K562 (cell line): Measurements from ENCODE around the gene RHOV. TPM values are rescaled to one million over a fixed set of nuclear protein-coding genes. Genes with fewer than 3 reads are reported as not detected.

ENCODE experiments used
- BCOR ChIP-seq: fragments of 450-650 bp; IDR thresholded peaks from 2 replicates; pipeline ENCODE4 v1.6.1; 2016
- BRD4 ChIP-seq: fragments of 200-600 bp; sonication (generic); IDR thresholded peaks from 2 replicates; pipeline ENCODE4 v1.6.1; 2017; ENCODE audit warnings: inconsistent platforms
- CEBPB ChIP-seq: fragments of 450-650 bp; IDR thresholded peaks from 2 replicates; pipeline ENCODE4 v1.6.1; 2016; ENCODE audit warnings: missing genetic modification characterization, missing compliant biosample characterization
- HNRNPLL ChIP-seq: fragments of 200-400 bp; formaldehyde crosslinking; IDR thresholded peaks from 2 replicates; pipeline ENCODE4 v1.6.1; 2017; ENCODE audit warnings: low read length, low read depth, mild to moderate bottlenecking; ENCODE audit not compliant: poor library complexity, severe bottlenecking
- MCM7 ChIP-seq, 2 experiments: fragments of 450-650 bp; IDR thresholded peaks; 2 replicates each; pipeline ENCODE4 v1.6.1; 2016 to 2018
- NFIX ChIP-seq: fragments of 250-450 bp; sonication (Bioruptor Pico); IDR thresholded peaks from 2 replicates; pipeline ENCODE4 v1.4.0; 2020; ENCODE audit warnings: low read depth, mild to moderate bottlenecking, moderate library complexity
- TAF1 ChIP-seq: IDR thresholded peaks from 2 replicates; pipeline ENCODE4 v1.6.1; 2011; ENCODE audit warnings: mild to moderate bottlenecking, low read length, moderate library complexity; ENCODE audit not compliant: insufficient read depth, control insufficient read depth, severe bottlenecking; ENCODE audit errors: extremely low read depth
- ZEB2 ChIP-seq: fragments of 450-650 bp; IDR thresholded peaks from 2 replicates; pipeline ENCODE4 v1.6.1; 2016
- polyA plus RNA-seq, 8 experiments: library from polyadenylated mRNA; depleted of rRNA in 4 of 8; stranded (reverse) in 5 of 8; unstranded in 3 of 8; fragments of >200 nt; fragmentation: Nextera tagmentation in 2 of 8; fragmentation: Illumina TruSeq in 1 of 8; extraction: Ambion mirVana in 2 of 8; extraction: Trizol in 1 of 8; gene quantifications; 2 replicates each; pipeline versions ENCODE4 v1.2.1 to v1.2.3, GENCODE V29; 2011 to 2014; ENCODE audit warnings: inconsistent platforms in 1 of 8, missing spikeins in 1 of 8
- total RNA-seq, 7 experiments: library from RNA; depleted of rRNA in 6 of 7; stranded (reverse); fragments of >200 nt in 6 of 7; fragmentation: Illumina TruSeq in 2 of 7; extraction: Trizol in 2 of 7; gene quantifications; 2 replicates each; pipeline versions ENCODE4 v1.2.1 to v1.2.3, GENCODE V29; 2011 to 2021; ENCODE audit warnings: low replicate concordance in 1 of 7
- TF ChIP-seq, protein P1 (sequence below): fragments of 250-450 bp; sonication (Bioruptor Pico); IDR thresholded peaks from 2 replicates; pipeline ENCODE4 v1.4.0; 2020
- TF ChIP-seq, protein P2 (sequence below): sonication (generic); formaldehyde crosslinking; IDR thresholded peaks from 2 replicates; pipeline ENCODE4 v1.9.0; 2022; ENCODE audit warnings: mild to moderate bottlenecking, missing genetic modification reagents
- TF ChIP-seq, protein P3 (sequence below): fragments of 450-650 bp; IDR thresholded peaks from 2 replicates; pipeline ENCODE4 v1.6.1; 2016; ENCODE audit warnings: mild to moderate bottlenecking
- TF ChIP-seq, protein P4 (sequence below): sonication (generic); formaldehyde crosslinking; IDR thresholded peaks from 2 replicates; pipeline ENCODE4 v1.8.1; 2023; ENCODE audit warnings: mild to moderate bottlenecking, missing genetic modification reagents
- TF ChIP-seq, protein P5 (sequence below): fragments of 200-800 bp; sonication (Bioruptor generic); IDR thresholded peaks from 2 replicates; pipeline ENCODE4 v1.6.1; 2017; ENCODE audit warnings: missing genetic modification characterization, missing compliant biosample characterization

Gene RHOV
- total and polyA plus RNA-seq, 9 of the 15 experiments (the other 6 are each of a cell fraction or from before 2014, with no cell fraction given), result 0.08 to 2.0 (median 1.1) TPM

DNA sequence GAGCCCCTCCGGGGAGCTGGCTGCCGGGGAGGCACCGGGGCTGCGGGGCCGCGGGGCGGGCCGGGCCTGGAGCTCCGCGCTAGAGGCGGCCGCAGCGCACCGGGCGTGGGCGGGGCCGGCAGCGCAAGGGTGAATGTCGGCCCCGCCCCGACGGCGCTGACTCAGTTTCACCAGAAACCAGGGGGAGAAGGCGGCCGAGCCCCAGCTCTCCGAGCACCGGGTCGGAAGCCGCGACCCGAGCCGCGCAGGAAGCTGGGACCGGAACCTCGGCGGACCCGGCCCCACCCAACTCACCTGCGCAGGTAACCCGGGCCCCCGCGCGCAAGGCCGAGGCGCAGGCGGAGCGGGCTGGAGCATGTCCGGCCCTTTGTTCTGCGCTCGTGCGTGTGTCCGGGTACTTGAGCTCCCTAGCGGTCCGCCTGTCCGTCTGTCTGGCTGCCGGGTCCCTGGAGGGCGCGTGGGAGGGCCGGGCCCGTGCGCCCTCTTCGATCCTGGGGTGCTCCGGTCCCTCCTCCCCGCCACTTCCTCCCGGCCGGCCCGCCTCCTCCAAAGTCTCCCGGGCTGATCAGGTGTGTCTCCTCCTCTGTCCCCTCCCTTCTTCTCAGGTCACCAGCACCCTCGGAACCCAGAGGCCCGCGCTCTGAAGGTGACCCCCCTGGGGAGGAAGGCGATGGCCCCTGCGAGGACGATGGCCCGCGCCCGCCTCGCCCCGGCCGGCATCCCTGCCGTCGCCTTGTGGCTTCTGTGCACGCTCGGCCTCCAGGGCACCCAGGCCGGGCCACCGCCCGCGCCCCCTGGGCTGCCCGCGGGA lies 29.9 kb downstream of the RHOV start, which contains the start of gene SPINT1 (continued):
- TF ChIP-seq, protein P1, sequence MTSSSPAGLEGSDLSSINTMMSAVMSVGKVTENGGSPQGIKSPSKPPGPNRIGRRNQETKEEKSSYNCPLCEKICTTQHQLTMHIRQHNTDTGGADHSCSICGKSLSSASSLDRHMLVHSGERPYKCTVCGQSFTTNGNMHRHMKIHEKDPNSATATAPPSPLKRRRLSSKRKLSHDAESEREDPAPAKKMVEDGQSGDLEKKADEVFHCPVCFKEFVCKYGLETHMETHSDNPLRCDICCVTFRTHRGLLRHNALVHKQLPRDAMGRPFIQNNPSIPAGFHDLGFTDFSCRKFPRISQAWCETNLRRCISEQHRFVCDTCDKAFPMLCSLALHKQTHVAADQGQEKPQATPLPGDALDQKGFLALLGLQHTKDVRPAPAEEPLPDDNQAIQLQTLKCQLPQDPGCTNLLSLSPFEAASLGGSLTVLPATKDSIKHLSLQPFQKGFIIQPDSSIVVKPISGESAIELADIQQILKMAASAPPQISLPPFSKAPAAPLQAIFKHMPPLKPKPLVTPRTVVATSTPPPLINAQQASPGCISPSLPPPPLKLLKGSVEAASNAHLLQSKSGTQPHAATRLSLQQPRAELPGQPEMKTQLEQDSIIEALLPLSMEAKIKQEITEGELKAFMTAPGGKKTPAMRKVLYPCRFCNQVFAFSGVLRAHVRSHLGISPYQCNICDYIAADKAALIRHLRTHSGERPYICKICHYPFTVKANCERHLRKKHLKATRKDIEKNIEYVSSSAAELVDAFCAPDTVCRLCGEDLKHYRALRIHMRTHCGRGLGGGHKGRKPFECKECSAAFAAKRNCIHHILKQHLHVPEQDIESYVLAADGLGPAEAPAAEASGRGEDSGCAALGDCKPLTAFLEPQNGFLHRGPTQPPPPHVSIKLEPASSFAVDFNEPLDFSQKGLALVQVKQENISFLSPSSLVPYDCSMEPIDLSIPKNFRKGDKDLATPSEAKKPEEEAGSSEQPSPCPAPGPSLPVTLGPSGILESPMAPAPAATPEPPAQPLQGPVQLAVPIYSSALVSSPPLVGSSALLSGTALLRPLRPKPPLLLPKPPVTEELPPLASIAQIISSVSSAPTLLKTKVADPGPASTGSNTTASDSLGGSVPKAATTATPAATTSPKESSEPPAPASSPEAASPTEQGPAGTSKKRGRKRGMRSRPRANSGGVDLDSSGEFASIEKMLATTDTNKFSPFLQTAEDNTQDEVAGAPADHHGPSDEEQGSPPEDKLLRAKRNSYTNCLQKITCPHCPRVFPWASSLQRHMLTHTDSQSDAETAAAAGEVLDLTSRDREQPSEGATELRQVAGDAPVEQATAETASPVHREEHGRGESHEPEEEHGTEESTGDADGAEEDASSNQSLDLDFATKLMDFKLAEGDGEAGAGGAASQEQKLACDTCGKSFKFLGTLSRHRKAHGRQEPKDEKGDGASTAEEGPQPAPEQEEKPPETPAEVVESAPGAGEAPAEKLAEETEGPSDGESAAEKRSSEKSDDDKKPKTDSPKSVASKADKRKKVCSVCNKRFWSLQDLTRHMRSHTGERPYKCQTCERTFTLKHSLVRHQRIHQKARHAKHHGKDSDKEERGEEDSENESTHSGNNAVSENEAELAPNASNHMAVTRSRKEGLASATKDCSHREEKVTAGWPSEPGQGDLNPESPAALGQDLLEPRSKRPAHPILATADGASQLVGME (CRISPR knock-in tag), result no peak
- TF ChIP-seq HNRNPLL, result peak; percentile 77
- no peak for TF ChIP-seq BRD4
- no peak for TF ChIP-seq CEBPB
- peak; percentile 18 for TF ChIP-seq TAF1
- peak; percentile 94 for TF ChIP-seq ZEB2
- no peak for TF ChIP-seq BCOR
- no peak for TF ChIP-seq MCM7 (IDR thresholded peaks at IDR 0.05)
- TF ChIP-seq, protein P2, sequence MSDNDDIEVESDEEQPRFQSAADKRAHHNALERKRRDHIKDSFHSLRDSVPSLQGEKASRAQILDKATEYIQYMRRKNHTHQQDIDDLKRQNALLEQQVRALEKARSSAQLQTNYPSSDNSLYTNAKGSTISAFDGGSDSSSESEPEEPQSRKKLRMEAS (CRISPR knock-in tag), result peak; percentile 43; the same call in 1 of the 2 replicates
- TF ChIP-seq, protein P3, sequence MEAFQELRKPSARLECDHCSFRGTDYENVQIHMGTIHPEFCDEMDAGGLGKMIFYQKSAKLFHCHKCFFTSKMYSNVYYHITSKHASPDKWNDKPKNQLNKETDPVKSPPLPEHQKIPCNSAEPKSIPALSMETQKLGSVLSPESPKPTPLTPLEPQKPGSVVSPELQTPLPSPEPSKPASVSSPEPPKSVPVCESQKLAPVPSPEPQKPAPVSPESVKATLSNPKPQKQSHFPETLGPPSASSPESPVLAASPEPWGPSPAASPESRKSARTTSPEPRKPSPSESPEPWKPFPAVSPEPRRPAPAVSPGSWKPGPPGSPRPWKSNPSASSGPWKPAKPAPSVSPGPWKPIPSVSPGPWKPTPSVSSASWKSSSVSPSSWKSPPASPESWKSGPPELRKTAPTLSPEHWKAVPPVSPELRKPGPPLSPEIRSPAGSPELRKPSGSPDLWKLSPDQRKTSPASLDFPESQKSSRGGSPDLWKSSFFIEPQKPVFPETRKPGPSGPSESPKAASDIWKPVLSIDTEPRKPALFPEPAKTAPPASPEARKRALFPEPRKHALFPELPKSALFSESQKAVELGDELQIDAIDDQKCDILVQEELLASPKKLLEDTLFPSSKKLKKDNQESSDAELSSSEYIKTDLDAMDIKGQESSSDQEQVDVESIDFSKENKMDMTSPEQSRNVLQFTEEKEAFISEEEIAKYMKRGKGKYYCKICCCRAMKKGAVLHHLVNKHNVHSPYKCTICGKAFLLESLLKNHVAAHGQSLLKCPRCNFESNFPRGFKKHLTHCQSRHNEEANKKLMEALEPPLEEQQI, result no peak
- TF ChIP-seq NFIX (CRISPR knock-in tag), result no peak
- TF ChIP-seq, protein P4, sequence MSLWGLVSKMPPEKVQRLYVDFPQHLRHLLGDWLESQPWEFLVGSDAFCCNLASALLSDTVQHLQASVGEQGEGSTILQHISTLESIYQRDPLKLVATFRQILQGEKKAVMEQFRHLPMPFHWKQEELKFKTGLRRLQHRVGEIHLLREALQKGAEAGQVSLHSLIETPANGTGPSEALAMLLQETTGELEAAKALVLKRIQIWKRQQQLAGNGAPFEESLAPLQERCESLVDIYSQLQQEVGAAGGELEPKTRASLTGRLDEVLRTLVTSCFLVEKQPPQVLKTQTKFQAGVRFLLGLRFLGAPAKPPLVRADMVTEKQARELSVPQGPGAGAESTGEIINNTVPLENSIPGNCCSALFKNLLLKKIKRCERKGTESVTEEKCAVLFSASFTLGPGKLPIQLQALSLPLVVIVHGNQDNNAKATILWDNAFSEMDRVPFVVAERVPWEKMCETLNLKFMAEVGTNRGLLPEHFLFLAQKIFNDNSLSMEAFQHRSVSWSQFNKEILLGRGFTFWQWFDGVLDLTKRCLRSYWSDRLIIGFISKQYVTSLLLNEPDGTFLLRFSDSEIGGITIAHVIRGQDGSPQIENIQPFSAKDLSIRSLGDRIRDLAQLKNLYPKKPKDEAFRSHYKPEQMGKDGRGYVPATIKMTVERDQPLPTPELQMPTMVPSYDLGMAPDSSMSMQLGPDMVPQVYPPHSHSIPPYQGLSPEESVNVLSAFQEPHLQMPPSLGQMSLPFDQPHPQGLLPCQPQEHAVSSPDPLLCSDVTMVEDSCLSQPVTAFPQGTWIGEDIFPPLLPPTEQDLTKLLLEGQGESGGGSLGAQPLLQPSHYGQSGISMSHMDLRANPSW, result no peak
- TF ChIP-seq, protein P5, sequence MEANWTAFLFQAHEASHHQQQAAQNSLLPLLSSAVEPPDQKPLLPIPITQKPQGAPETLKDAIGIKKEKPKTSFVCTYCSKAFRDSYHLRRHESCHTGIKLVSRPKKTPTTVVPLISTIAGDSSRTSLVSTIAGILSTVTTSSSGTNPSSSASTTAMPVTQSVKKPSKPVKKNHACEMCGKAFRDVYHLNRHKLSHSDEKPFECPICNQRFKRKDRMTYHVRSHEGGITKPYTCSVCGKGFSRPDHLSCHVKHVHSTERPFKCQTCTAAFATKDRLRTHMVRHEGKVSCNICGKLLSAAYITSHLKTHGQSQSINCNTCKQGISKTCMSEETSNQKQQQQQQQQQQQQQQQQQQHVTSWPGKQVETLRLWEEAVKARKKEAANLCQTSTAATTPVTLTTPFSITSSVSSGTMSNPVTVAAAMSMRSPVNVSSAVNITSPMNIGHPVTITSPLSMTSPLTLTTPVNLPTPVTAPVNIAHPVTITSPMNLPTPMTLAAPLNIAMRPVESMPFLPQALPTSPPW (CRISPR knock-in tag), result no peak; the same call in 1 of the 2 replicates
